ENCODE results near the gene PNMA8A. TPM values are rescaled to one million over a fixed set of nuclear protein-coding genes. Genes with fewer than 3 reads are reported as not detected.

Gene PNMA8A
- polyA plus RNA-seq, 2 of the 4 experiments (the other 2 are of a cell fraction) = 11.2 to 15.4 TPM

DNA sequence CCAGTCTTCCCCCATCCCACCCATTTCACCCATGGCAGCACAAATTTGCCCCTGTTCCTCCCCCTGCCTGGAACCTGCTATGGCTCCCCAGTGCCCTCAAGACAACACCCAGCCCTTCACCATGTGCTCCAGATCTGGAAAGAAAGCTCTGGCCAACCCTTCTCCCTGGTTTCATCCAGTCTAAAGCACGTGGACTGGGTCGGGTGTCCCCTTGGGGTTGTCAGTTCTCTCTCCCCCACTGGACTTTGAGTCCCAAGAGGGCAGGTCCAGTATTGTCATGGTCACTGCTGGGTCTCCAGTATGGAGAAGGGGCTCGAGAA lies 43.9 kb upstream of the PNMA8A start:
- H3K4me3 ChIP-seq = no peak overlapping the region
- ChIA-PET CTCF (interaction anchor here (0.6 to 35.8 kb wide), 24 partner anchors 8 to 437 kb away, joined by 3 to 1052 read pairs (median 5); no protein-coding TSS in a partner anchor), POLR2A (no interaction called here)
- H3K27ac ChIP-seq = no peak overlapping the region
- DNase-seq (ENCODE audit: low read depth in 1 of 2, low spot score in 1 of 2) = no peak
- TF ChIP-seq HOXB5 (CRISPR knock-in tag; IDR thresholded peaks at IDR 0.05) (no peak), CHD4 (IDR thresholded peaks at IDR 0.05; ENCODE audit: borderline replicate concordance) (0 out of 2 replicates have a peak, but pooled peaks have one; percentile 19), ZFP36 (IDR thresholded peaks at IDR 0.05; ENCODE audit: borderline replicate concordance, partially characterized antibody) (peak; percentile 90)
- no peak for ATAC-seq
- peaks cover 6% of the 10 kb centered on the region; the same call in 2 of the 3 replicates for H3K9me3 ChIP-seq
- 32% methylated on average over 3 of the region's 3 CpGs for WGBS (ENCODE audit: missing lambda C conversion rate)
- peaks cover 16% of the 10 kb centered on the region; the same call in 2 of the 3 replicates for H3K4me1 ChIP-seq
- H3K4me2 ChIP-seq = no peak overlapping the region
- FAIRE-seq = no peak

DNA sequence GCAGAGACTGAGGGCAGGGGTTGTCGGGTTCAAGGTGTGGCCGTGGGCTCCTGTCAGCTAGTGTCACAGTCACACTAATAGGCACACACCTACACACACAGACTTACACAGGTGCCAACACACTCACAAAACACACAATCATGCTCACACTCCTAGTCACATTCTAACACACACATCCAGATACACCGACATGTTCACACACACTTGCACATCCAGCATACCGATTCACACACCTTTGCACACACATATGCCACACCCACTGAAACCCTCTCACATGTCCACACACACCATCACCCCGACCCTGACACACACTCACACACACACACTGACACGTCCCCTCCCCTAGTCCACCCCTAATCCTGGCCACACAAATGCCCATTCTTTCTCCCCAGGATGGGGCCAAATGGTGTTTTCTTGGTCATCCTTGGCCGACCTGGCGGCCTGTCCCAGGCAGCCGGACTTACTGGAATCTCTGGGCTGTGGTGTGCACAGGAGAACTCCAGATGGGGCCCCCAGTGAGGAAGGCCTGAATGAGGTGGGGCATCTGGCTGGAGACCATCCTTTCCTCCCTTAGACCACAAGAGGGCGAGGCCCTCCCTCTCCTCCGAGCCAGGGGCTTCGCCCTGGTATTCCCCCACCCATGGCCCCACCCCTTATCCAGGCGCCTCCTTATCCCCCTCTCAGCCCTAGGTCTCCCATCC lies 43.4 kb upstream of the PNMA8A start:
- ATAC-seq = peak in 1 of 2 experiments; percentile 22; a peak in 3 of 6 replicates

DNA sequence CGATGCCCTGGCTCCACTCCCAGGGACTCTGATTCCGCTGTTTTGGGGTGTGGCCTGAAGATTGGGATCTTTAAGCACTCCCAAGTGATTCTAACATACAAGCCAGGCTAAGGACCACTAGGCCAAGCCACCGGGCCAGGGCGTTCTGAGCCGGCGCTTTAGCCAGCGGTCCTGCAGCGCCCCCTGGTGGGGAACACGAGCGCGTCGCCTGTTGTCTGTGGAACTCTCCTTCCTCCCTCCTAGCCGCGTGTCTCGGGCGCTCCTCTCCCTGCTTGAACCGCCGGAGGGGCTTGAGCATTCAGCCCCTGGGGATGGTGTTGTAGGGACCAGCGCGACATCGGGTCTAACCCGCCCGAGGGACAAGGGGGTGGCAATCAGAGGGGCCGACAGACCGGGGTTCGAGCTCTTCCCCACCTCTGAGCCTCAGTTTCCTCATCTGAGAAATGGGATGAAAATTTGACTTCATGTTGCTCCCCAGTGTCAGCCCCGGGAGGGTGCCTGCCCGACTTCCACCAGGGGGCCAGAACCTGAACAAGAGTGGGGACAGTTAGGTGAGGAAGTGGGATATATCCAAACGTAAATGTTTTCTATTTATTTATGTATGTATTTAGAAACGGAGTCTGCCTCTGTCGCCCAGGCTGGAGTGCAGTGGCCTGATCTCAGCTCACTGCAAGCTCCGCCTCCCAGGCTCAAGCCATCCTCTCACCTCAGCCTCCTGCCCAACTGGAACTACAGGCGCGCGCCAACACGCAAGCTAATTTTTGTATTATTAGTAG lies 42.3 kb upstream of the PNMA8A start:
- no peak overlapping the region for H3K4me3 ChIP-seq
- H3K4me1 ChIP-seq = peaks cover 16% of the 10 kb centered on the region; the same call in 2 of the 3 replicates
- H3K27ac ChIP-seq = peak overlapping the region in 1 of 2 experiments; percentile 52; a peak in 1 of 6 replicates
- ChIA-PET CTCF (interaction anchor here (0.6 to 35.8 kb wide), 44 partner anchors 8 to 435 kb away, joined by 3 to 1052 read pairs (median 5); partner anchors contain the start of gene PPP5C), POLR2A (interaction anchor here (0.6 kb wide), 1 partner anchor 472 kb away, joined by 7 read pairs; no protein-coding TSS in a partner anchor)
- ATAC-seq (peak; percentile 91 to 94), FAIRE-seq (no peak), DNase-seq (ENCODE audit: low read depth in 1 of 2, low spot score in 1 of 2) (peak; percentile 83 to 88)
- H3K4me2 ChIP-seq = peak overlapping the region; percentile 81
- WGBS (ENCODE audit: missing lambda C conversion rate) = 20% methylated on average over 36 of the region's 36 CpGs
- H3K9me3 ChIP-seq = peaks cover 6% of the 10 kb centered on the region; the same call in 2 of the 3 replicates
- TF ChIP-seq NFE2L2 (conservative IDR thresholded peaks at IDR 0.05; ENCODE audit: low read length) (0 out of 2 replicates have a peak, but pooled peaks have one; percentile 12), SMC3 (IDR thresholded peaks at IDR 0.05) (peak; percentile 92), ZC3H11A (IDR thresholded peaks at IDR 0.05) (no peak), HDAC2 (IDR thresholded peaks at IDR 0.05) (peak; percentile 81; the same call in 1 of the 2 replicates), HOXB13 (CRISPR knock-in tag; IDR thresholded peaks at IDR 0.05; ENCODE audit: low read depth) (no peak), CHD2 (IDR thresholded peaks at IDR 0.05; ENCODE audit: low read length, partially characterized antibody) (no peak), RARB (CRISPR knock-in tag; IDR thresholded peaks at IDR 0.05) (no peak), CEBPB (IDR thresholded peaks at IDR 0.05) (no peak), CBX2 (IDR thresholded peaks at IDR 0.05; ENCODE audit: borderline replicate concordance, low read depth) (no peak), MYC (IDR thresholded peaks at IDR 0.05; ENCODE audit: borderline replicate concordance, low read length) (peak; percentile 27; the same call in 1 of the 2 replicates), KDM1A (IDR thresholded peaks at IDR 0.05; ENCODE audit: low read depth) (peak; percentile 97), CHD4 (IDR thresholded peaks at IDR 0.05; ENCODE audit: borderline replicate concordance) (peak; percentile 90; the same call in 1 of the 2 replicates), RAD21 (conservative IDR thresholded peaks at IDR 0.05 in 1 of 2, IDR thresholded peaks at IDR 0.05 in 1 of 2) (peak; percentile 95 to 97), ESRRA (IDR thresholded peaks at IDR 0.05; ENCODE audit: borderline replicate concordance, low read length) (peak; percentile 49; the same call in 1 of the 2 replicates), TP53 (CRISPR knock-in tag; IDR thresholded peaks at IDR 0.05) (0 out of 2 replicates have a peak, but pooled peaks have one; percentile 36), TFCP2L1 (CRISPR knock-in tag; IDR thresholded peaks at IDR 0.05) (no peak), RNF2 (IDR thresholded peaks at IDR 0.05; ENCODE audit: borderline replicate concordance, low read depth) (no peak), RCOR1 (IDR thresholded peaks at IDR 0.05; ENCODE audit: low read depth, low read length) (0 out of 2 replicates have a peak, but pooled peaks have one; percentile 35)
- TF ChIP-seq, protein P1, sequence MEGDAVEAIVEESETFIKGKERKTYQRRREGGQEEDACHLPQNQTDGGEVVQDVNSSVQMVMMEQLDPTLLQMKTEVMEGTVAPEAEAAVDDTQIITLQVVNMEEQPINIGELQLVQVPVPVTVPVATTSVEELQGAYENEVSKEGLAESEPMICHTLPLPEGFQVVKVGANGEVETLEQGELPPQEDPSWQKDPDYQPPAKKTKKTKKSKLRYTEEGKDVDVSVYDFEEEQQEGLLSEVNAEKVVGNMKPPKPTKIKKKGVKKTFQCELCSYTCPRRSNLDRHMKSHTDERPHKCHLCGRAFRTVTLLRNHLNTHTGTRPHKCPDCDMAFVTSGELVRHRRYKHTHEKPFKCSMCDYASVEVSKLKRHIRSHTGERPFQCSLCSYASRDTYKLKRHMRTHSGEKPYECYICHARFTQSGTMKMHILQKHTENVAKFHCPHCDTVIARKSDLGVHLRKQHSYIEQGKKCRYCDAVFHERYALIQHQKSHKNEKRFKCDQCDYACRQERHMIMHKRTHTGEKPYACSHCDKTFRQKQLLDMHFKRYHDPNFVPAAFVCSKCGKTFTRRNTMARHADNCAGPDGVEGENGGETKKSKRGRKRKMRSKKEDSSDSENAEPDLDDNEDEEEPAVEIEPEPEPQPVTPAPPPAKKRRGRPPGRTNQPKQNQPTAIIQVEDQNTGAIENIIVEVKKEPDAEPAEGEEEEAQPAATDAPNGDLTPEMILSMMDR (IDR thresholded peaks at IDR 0.05) = peak; percentile 97
- TF ChIP-seq, protein P2, sequence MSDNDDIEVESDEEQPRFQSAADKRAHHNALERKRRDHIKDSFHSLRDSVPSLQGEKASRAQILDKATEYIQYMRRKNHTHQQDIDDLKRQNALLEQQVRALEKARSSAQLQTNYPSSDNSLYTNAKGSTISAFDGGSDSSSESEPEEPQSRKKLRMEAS (IDR thresholded peaks at IDR 0.05) = peak; percentile 68
- TF ChIP-seq, protein P3, sequence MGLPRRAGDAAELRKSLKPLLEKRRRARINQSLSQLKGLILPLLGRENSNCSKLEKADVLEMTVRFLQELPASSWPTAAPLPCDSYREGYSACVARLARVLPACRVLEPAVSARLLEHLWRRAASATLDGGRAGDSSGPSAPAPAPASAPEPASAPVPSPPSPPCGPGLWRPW (IDR thresholded peaks at IDR 0.05) = no peak

More for the DNA sequence above, 43.4 kb upstream of the PNMA8A start:
- CTCF ChIA-PET = interaction anchor here (0.6 to 35.8 kb wide), 43 partner anchors 9 to 436 kb away, joined by 3 to 1052 read pairs (median 5); no protein-coding TSS in a partner anchor
- Histone ChIP-seq H3K27ac (no peak overlapping the region), H3K9me3 (peaks cover 6% of the 10 kb centered on the region; the same call in 2 of the 3 replicates), H3K4me3 (no peak overlapping the region), H3K4me1 (peaks cover 16% of the 10 kb centered on the region; the same call in 2 of the 3 replicates), H3K4me2 (peak overlapping the region; percentile 81)
- POLR2A ChIA-PET = interaction anchor here (0.6 kb wide), 1 partner anchor 473 kb away, joined by 7 read pairs; no protein-coding TSS in a partner anchor
- no peak for TF ChIP-seq RAD21 (conservative IDR thresholded peaks at IDR 0.05 in 1 of 2, IDR thresholded peaks at IDR 0.05 in 1 of 2)
- no peak for TF ChIP-seq MAZ (IDR thresholded peaks at IDR 0.05; ENCODE audit: borderline replicate concordance, low read depth, low read length)
- no peak for TF ChIP-seq CHD2 (IDR thresholded peaks at IDR 0.05; ENCODE audit: low read length, partially characterized antibody)
- TF ChIP-seq GATA3 (IDR thresholded peaks at IDR 0.05; ENCODE audit: borderline replicate concordance) = no peak
- no peak for TF ChIP-seq NR3C1 (IDR thresholded peaks at IDR 0.05)
- TF ChIP-seq, protein P4, sequence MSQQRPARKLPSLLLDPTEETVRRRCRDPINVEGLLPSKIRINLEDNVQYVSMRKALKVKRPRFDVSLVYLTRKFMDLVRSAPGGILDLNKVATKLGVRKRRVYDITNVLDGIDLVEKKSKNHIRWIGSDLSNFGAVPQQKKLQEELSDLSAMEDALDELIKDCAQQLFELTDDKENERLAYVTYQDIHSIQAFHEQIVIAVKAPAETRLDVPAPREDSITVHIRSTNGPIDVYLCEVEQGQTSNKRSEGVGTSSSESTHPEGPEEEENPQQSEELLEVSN (IDR thresholded peaks at IDR 0.05; ENCODE audit: borderline replicate concordance, low read depth) = no peak
- TF ChIP-seq HEYL (CRISPR knock-in tag; IDR thresholded peaks at IDR 0.05) = no peak
- FAIRE-seq = no peak
- no peak for DNase-seq (ENCODE audit: low read depth in 1 of 2, low spot score in 1 of 2)
- 52% methylated on average over 13 of the region's 13 CpGs for WGBS (ENCODE audit: missing lambda C conversion rate)

Measured in A549 (cell line).